Activated CD4-positive, alpha-beta memory T cell treated with anti-CD3 and anti-CD28 coated beads, Interleukin-2, amount 10 ng/mL, durations not matched to agents 7 days and 5 days (primary cell): ENCODE results near the gene PYDC1. TPM values are rescaled to one million over a fixed set of nuclear protein-coding genes. Genes with fewer than 3 reads are reported as not detected.
"Not testable (repeated sequence)": the region's sequence is repeated elsewhere in the genome, so short reads cannot be mapped to it uniquely, and the experiment has no call there.

Experiments
- CTCF ChIA-PET: fragments of 350-600 bp; sonication (Branson Sonifier 250); formaldehyde crosslinking; loops from one replicate; lab custom pipeline; 2021; ENCODE audit warnings: antibody characterized with exemption, inconsistent platforms; lab: Charles Lee
- POLR2A ChIA-PET: fragments of 350-600 bp; sonication (Branson Sonifier 250); formaldehyde crosslinking; loops from one replicate; lab custom pipeline; 2021; ENCODE audit warnings: antibody characterized with exemption; lab: Charles Lee
- DNase-seq: peaks from one replicate; pipeline ENCODE4 v3.0.0-alpha.2; 2020
- H3K27ac Mint-ChIP-seq: one replicate; pipeline ENCODE4 v1.8.0; 2021; ENCODE audit warnings: mild to moderate bottlenecking, mixed read lengths
- H3K27me3 Mint-ChIP-seq: one replicate; pipeline ENCODE4 v1.8.0; 2021; ENCODE audit warnings: mixed read lengths
- H3K36me3 Mint-ChIP-seq: one replicate; pipeline ENCODE4 v1.8.0; 2021; ENCODE audit warnings: low read depth, mixed read lengths
- H3K4me1 Mint-ChIP-seq: one replicate; pipeline ENCODE4 v1.8.0; 2021; ENCODE audit warnings: mixed read lengths
- H3K4me3 Mint-ChIP-seq: one replicate; pipeline ENCODE4 v1.8.0; 2021; ENCODE audit warnings: mild to moderate bottlenecking, mixed read lengths
- H3K9me3 Mint-ChIP-seq: one replicate; pipeline ENCODE4 v1.8.0; 2021; ENCODE audit warnings: mixed read lengths
- total RNA-seq, 2 experiments: library from RNA; stranded (reverse); gene quantifications; one replicate each; pipeline ENCODE4 v1.2.3, GENCODE V29; 2021

The PYDC1 gene
- total RNA-seq, 2 experiments from 2014 or later = not detected

DNA sequence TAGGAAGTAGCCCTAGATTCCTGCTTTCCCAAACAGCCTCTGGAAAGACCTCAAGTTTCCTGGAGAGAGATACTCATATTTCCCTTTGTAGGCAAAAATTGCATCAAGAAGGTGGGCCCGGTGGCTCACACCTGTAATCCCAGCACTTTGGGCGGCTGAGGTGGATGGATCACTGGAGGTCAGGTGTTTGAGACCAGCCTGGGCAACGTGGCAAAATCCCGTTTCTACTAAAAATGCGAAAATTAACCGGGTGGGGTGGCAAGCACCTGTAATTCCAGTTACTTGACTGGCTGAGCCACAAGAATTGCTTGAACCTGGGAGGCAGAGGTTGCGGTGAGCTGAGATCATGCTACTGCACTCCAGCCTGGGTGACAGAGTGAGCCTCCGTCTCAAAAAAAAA lies 16.8 kb downstream of the PYDC1 start:
- not testable (repeated sequence) for H3K9me3 Mint-ChIP-seq, H3K4me3 Mint-ChIP-seq, H3K27me3 Mint-ChIP-seq, DNase-seq
- POLR2A ChIA-PET = interaction anchor here (1.3 to 5.2 kb wide), 10 partner anchors 10 to 259 kb away, joined by 3 to 76 read pairs (median 31); partner anchors contain the start of genes ARMC5, FUS, PYDC1 and TRIM72
- Mint-ChIP-seq H3K36me3 (peaks cover 54% of the 10 kb centered on the region), H3K4me1 (peaks cover 67% of the 10 kb centered on the region), H3K27ac (peak overlapping the region; percentile 47)
- CTCF ChIA-PET = interaction anchor here (0.6 to 4.2 kb wide), 17 partner anchors 10 to 669 kb away, joined by 3 to 38 read pairs (median 5); partner anchors contain the start of genes FUS, PYDC1 and ZNF843

DNA sequence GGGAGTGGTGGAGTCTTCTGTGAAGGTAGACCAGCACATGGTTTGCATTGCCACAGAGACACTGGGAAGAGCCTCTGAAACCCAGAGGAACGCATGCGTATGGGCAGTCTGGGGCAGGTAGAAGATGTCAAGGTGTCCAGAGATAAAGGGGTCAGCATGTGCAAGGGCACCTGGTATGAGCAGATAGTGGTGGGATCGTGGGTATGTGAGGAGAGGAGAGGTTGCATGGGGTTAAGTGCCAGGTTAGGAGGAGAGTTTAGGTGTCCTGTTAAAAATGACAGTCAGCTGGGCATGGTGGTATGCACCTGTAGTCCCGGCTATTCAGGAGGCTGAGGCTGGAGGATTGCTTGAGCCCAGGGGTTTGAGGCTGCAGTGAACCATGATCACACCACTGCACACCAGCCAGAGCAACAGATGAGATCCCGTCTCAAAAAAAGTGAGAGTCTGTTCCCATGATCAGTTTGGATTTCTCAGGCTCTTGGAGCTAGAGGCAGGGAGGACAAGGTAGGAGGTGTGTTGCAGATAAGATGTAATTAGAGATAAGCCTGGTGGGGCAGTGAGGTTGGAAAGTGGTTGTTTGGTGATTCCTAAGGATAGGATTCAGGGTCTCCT lies 17.4 kb downstream of the PYDC1 start:
- CTCF ChIA-PET = interaction anchor here (1.2 to 1.9 kb wide), 6 partner anchors 9 to 261 kb away, joined by 3 to 7 read pairs (median 4); partner anchors contain the start of gene FUS
- POLR2A ChIA-PET = interaction anchor here (2.8 to 9.0 kb wide), 4 partner anchors 10 to 183 kb away, joined by 10 to 77 read pairs (median 42); partner anchors contain the start of gene FUS
- Mint-ChIP-seq H3K4me1 (peaks cover 66% of the 10 kb centered on the region), H3K27me3 (no peaks in the 10 kb centered on the region), H3K36me3 (peaks cover 55% of the 10 kb centered on the region), H3K27ac (peak overlapping the region; percentile 47), H3K9me3 (no peaks in the 10 kb centered on the region), H3K4me3 (no peak overlapping the region)
- no peak for DNase-seq

- POLR2A ChIA-PET = interaction anchor here (3.0 to 9.0 kb wide), 3 partner anchors 9 to 19 kb away, joined by 13 to 77 read pairs (median 42); partner anchors contain the start of gene FUS
- no peak for DNase-seq
- H3K36me3 Mint-ChIP-seq = peaks cover 64% of the 10 kb centered on the region
- no peaks in the 10 kb centered on the region for H3K9me3 Mint-ChIP-seq
- no peaks in the 10 kb centered on the region for H3K27me3 Mint-ChIP-seq
- H3K27ac Mint-ChIP-seq = peak overlapping the region; percentile 71
- CTCF ChIA-PET = interaction anchor here (0.8 to 1.8 kb wide), 4 partner anchors 9 to 187 kb away, joined by 3 to 4 read pairs (median 3); no protein-coding TSS in a partner anchor
- H3K4me1 Mint-ChIP-seq = peaks cover 65% of the 10 kb centered on the region
- H3K4me3 Mint-ChIP-seq = no peak overlapping the region
Measured at GRCh38 chr16:31198207-31198882, 18.6 kb downstream of the PYDC1 start.

GRCh38 chr16:31196324-31197088 lies 20.4 kb downstream of the PYDC1 start:
- Mint-ChIP-seq H3K36me3 (peaks cover 76% of the 10 kb centered on the region), H3K9me3 (no peaks in the 10 kb centered on the region), H3K4me3 (no peak overlapping the region), H3K4me1 (peaks cover 66% of the 10 kb centered on the region), H3K27ac (peak overlapping the region; percentile 35), H3K27me3 (no peaks in the 10 kb centered on the region)
- CTCF ChIA-PET = no interaction called here
- POLR2A ChIA-PET = interaction anchor here (0.6 to 9.0 kb wide), 6 partner anchors 12 to 261 kb away, joined by 3 to 77 read pairs (median 4); partner anchors contain the start of gene FUS
- DNase-seq = no peak

DNA sequence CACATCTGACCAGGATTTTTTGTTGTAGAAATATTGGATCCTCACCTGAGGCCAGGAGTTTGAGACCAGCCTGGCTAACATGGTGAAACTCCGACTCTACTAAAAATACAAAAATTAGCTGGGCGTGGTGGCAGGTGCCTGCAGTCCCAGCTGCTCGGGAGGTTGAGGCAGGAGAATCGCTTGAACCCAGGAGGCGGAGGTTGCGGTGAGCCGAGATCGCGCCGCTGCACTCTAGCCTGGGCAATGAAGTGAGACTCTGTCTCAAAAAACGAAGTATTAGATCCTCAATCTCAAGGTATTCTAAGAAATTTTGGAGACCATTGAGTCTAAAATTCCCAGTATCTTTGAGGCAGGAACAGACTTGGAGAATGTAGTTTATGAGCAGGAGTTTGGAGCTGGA lies 21.1 kb downstream of the PYDC1 start:
- DNase-seq, H3K27ac Mint-ChIP-seq, CTCF ChIA-PET, H3K27me3 Mint-ChIP-seq, H3K4me3 Mint-ChIP-seq, H3K9me3 Mint-ChIP-seq: not testable (repeated sequence)
- H3K4me1 Mint-ChIP-seq = peaks cover 63% of the 10 kb centered on the region
- peaks cover 76% of the 10 kb centered on the region for H3K36me3 Mint-ChIP-seq
- POLR2A ChIA-PET = interaction anchor here (0.6 to 9.0 kb wide), 5 partner anchors 11 to 137 kb away, joined by 3 to 77 read pairs (median 4); partner anchors contain the start of gene FUS

GRCh38 chr16:31194898-31195297 lies 22.0 kb downstream of the PYDC1 start:
- H3K27ac Mint-ChIP-seq = peak overlapping the region; percentile 42
- peaks cover 84% of the 10 kb centered on the region for H3K36me3 Mint-ChIP-seq
- ChIA-PET POLR2A (interaction anchor here (1.2 to 9.0 kb wide), 4 partner anchors 10 to 138 kb away, joined by 4 to 77 read pairs (median 50); partner anchors contain the start of gene FUS), CTCF (no interaction called here)
- no peak for DNase-seq
- no peaks in the 10 kb centered on the region for H3K27me3 Mint-ChIP-seq
- H3K4me1 Mint-ChIP-seq = peaks cover 65% of the 10 kb centered on the region
- H3K4me3 Mint-ChIP-seq = no peak overlapping the region
- H3K9me3 Mint-ChIP-seq = no peaks in the 10 kb centered on the region

- CTCF ChIA-PET = no interaction called here
- DNase-seq = no peak
- Mint-ChIP-seq H3K4me1 (peaks cover 64% of the 10 kb centered on the region), H3K4me3 (no peak overlapping the region), H3K27me3 (no peaks in the 10 kb centered on the region), H3K27ac (no peak overlapping the region), H3K9me3 (no peaks in the 10 kb centered on the region), H3K36me3 (peaks cover 85% of the 10 kb centered on the region)
- POLR2A ChIA-PET = interaction anchor here (0.6 to 9.0 kb wide), 4 partner anchors 9 to 209 kb away, joined by 3 to 77 read pairs (median 32); partner anchors contain the start of gene FUS
Measured at GRCh38 chr16:31193874-31194273, 23.1 kb downstream of the PYDC1 start.

- H3K4me3 Mint-ChIP-seq = no peak overlapping the region
- ChIA-PET POLR2A (interaction anchor here (0.6 to 9.0 kb wide), 6 partner anchors 8 to 209 kb away, joined by 3 to 77 read pairs (median 4); partner anchors contain the start of gene FUS), CTCF (interaction anchor here (1.1 kb wide), 1 partner anchor 267 kb away, joined by 3 read pairs; no protein-coding TSS in a partner anchor)
- H3K4me1 Mint-ChIP-seq = peaks cover 64% of the 10 kb centered on the region
- H3K9me3 Mint-ChIP-seq = no peaks in the 10 kb centered on the region
- H3K36me3 Mint-ChIP-seq = peaks cover 87% of the 10 kb centered on the region
- H3K27ac Mint-ChIP-seq = peak overlapping the region; percentile 56
- DNase-seq = no peak
- H3K27me3 Mint-ChIP-seq = no peaks in the 10 kb centered on the region
Measured at GRCh38 chr16:31192856-31193642, 23.9 kb downstream of the PYDC1 start.

DNA sequence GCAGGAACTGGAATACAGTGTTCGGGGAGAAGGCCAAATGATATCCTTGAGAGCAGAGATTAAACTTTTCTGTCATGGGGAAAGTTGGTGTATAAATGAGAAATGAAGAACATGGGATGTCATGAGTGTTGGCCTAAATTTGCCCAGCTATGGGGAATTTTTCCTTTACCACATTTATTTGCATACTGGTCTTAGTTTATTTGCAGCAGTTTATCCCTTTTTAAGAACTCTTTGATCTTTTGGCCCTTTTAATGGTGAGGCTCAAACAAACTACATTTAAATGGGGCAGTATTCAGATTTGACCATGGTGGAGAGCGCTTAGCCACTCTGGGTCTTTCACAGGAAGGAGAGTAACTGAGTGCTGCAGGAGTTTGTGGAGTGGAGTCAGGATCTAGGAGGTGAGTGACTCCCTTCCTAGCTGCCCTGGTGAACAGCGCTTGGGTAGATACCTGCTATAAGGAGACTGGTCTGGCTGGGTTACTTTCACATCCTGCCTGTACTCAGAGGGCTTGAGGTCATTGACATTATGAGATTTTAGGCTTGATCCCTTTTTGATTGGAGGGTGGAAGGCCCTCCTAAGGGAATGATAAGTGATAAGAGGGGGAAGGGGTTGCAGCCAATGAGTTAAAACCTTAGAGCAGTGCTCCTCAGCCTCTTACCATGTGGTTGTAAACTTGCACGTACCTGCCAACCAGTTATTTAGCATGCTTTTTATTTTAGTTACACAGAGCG lies 25.1 kb downstream of the PYDC1 start:
- CTCF ChIA-PET = interaction anchor here (1.1 to 1.4 kb wide), 2 partner anchors 9 to 268 kb away, joined by 3 read pairs; no protein-coding TSS in a partner anchor
- no peaks in the 10 kb centered on the region for H3K9me3 Mint-ChIP-seq

GRCh38 chr16:31190818-31191444 lies 26.0 kb downstream of the PYDC1 start:
- Mint-ChIP-seq H3K9me3 (no peaks in the 10 kb centered on the region), H3K36me3 (peaks cover 91% of the 10 kb centered on the region), H3K27ac (no peak overlapping the region), H3K4me1 (peaks cover 74% of the 10 kb centered on the region), H3K4me3 (no peak overlapping the region), H3K27me3 (no peaks in the 10 kb centered on the region)
- POLR2A ChIA-PET = interaction anchor here (0.6 to 9.0 kb wide), 11 partner anchors 6 to 264 kb away, joined by 3 to 77 read pairs (median 5); partner anchors contain the start of genes FUS and PYCARD
- CTCF ChIA-PET = interaction anchor here (1.3 to 1.4 kb wide), 2 partner anchors 10 kb away, joined by 3 to 7 read pairs; no protein-coding TSS in a partner anchor
- no peak for DNase-seq

More for the DNA sequence above, 25.1 kb downstream of the PYDC1 start:
- POLR2A ChIA-PET = interaction anchor here (0.6 to 9.0 kb wide), 8 partner anchors 7 to 251 kb away, joined by 3 to 77 read pairs (median 3); partner anchors contain the start of genes FUS, PYCARD and ZNF843
- H3K4me1 Mint-ChIP-seq = peaks cover 71% of the 10 kb centered on the region
- H3K4me3 Mint-ChIP-seq = no peak overlapping the region
- DNase-seq = no peak
- no peaks in the 10 kb centered on the region for H3K27me3 Mint-ChIP-seq
- peaks cover 91% of the 10 kb centered on the region for H3K36me3 Mint-ChIP-seq
- peak overlapping the region; percentile 16 for H3K27ac Mint-ChIP-seq
